Measurements from ENCODE around the gene SPSB1. TPM values are rescaled to one million over a fixed set of nuclear protein-coding genes. Genes with fewer than 3 reads are reported as not detected.

The SPSB1 gene
- total and polyA plus RNA-seq, 10 of the 15 experiments (the other 5 are each of a cell fraction or from before 2014, with no cell fraction given), result 0.02 to 2.0 (median 0.90) TPM; not detected in 1

GRCh38 chr1:9384128-9384527 lies 91.4 kb downstream of the SPSB1 start:
- TF ChIP-seq ZNF24 (IDR thresholded peaks at IDR 0.05) (no peak), TBL1XR1 (IDR thresholded peaks at IDR 0.05; ENCODE audit: low read depth, low read length) (no peak), TCF3 (IDR thresholded peaks at IDR 0.05; ENCODE audit: borderline replicate concordance, insufficient read depth, low read depth, low read length) (no peak), MYB (IDR thresholded peaks at IDR 0.05; ENCODE audit: borderline replicate concordance, low read depth, low read length) (no peak), NFIC (IDR thresholded peaks at IDR 0.05; ENCODE audit: low read depth, low read length) (no peak), ZNF384 (IDR thresholded peaks at IDR 0.05; ENCODE audit: borderline replicate concordance, low read depth, low read length) (no peak)
- TF ChIP-seq, protein P1, sequence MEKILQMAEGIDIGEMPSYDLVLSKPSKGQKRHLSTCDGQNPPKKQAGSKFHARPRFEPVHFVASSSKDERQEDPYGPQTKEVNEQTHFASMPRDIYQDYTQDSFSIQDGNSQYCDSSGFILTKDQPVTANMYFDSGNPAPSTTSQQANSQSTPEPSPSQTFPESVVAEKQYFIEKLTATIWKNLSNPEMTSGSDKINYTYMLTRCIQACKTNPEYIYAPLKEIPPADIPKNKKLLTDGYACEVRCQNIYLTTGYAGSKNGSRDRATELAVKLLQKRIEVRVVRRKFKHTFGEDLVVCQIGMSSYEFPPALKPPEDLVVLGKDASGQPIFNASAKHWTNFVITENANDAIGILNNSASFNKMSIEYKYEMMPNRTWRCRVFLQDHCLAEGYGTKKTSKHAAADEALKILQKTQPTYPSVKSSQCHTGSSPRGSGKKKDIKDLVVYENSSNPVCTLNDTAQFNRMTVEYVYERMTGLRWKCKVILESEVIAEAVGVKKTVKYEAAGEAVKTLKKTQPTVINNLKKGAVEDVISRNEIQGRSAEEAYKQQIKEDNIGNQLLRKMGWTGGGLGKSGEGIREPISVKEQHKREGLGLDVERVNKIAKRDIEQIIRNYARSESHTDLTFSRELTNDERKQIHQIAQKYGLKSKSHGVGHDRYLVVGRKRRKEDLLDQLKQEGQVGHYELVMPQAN (conservative IDR thresholded peaks at IDR 0.05), result no peak
- H4K20me1 ChIP-seq (ENCODE audit: control insufficient read depth, insufficient read depth), result no peaks in the 10 kb centered on the region
- intact Hi-C loops (cut with micrococcal nuclease; ENCODE audit: unreplicated experiment) (no loop called here), in situ Hi-C loops (cut with MboI) (no loop called here)
- no peak overlapping the region for H3K27ac ChIP-seq (ENCODE audit: control insufficient read depth, insufficient read depth)
- FAIRE-seq, result no peak
- ATAC-seq, result no peak
- no peak for DNase-seq (ENCODE audit: low read depth, low spot score)
- ChIA-PET RAD21 (ENCODE audit: unreplicated experiment) (interaction anchor here (0.6 kb wide), 1 partner anchor 15 kb away, joined by 3 read pairs; no protein-coding TSS in a partner anchor), SMC1A (ENCODE audit: uncharacterized antibody, unreplicated experiment) (no interaction called here), POLR2A (interaction anchor here (0.6 kb wide), 1 partner anchor 1849 kb away, joined by 3 read pairs; no protein-coding TSS in a partner anchor), CTCF (no interaction called here)
- BruUV-seq (replicated peaks), result no TSS peak
- 42% methylated on average over 5 of the region's 7 CpGs for WGBS (ENCODE audit: insufficient coverage, insufficient replicate concordance, low lambda C conversion rate, missing lambda C conversion rate)
- H3K9me3 ChIP-seq (replicated peaks; ENCODE audit: control insufficient read depth, insufficient read depth, low read length), result no peaks in the 10 kb centered on the region
- H3K27me3 ChIP-seq (replicated peaks in 1 of 2; ENCODE audit: control insufficient read depth in 2 of 2, insufficient read depth in 2 of 2, low read length in 1 of 2), result no peaks in the 10 kb centered on the region; a peak in 1 of 4 replicates
- H3K79me2 ChIP-seq (ENCODE audit: control insufficient read depth, insufficient read depth, low read length), result no peaks in the 10 kb centered on the region
- no peak overlapping the region for H3K9ac ChIP-seq (ENCODE audit: control insufficient read depth, insufficient read depth, low read length)
- no peak overlapping the region for H3K4me3 ChIP-seq
- no peak overlapping the region for H2AFZ ChIP-seq (ENCODE audit: control insufficient read depth, low read depth, low read length)
- H3K4me1 ChIP-seq (ENCODE audit: control insufficient read depth, insufficient read depth, low read length), result peaks cover 4% of the 10 kb centered on the region; the same call in 1 of the 2 replicates
- no peak overlapping the region for H3K4me2 ChIP-seq (ENCODE audit: control insufficient read depth, insufficient read depth)
- no peaks in the 10 kb centered on the region for H3K36me3 ChIP-seq (ENCODE audit: control insufficient read depth in 2 of 2, insufficient read depth in 2 of 2, low read length in 1 of 2)

Data from GM12878 (cell line).